RPMI8226 (cell line): Measurements from ENCODE around the gene PTPRD.

Experiments
- DNase-seq: peaks from one replicate; pipeline ENCODE4 v3.0.0-alpha.2; 2015

Gene PTPRD

GRCh38 chr9:8447601-8448000 lies 2165.2 kb downstream of the PTPRD start:
- no peak for DNase-seq

- no peak for DNase-seq
Measured at GRCh38 chr9:8437876-8438275, 2174.9 kb downstream of the PTPRD start.

DNA sequence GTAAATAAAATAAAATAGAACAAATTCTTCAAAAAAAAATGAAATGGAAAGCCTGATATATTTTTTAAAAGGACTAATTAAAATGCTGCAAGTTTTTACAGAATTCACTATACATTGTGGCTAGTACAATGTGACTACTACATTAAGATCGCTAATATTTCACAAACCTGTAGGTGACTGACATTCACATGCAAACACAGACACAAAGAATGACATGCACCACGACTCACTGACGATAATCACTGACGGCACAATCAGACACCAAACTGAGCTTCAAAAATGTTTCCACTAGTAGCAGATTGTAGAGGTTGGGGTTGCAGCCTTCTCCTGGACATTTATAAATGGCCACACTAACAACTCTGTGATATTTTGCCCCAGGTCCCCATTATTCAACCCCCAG lies 2175.5 kb downstream of the PTPRD start:
- DNase-seq = no peak

GRCh38 chr9:8436786-8437185 lies 2176.0 kb downstream of the PTPRD start:
- no peak for DNase-seq

GRCh38 chr9:8434621-8435020 lies 2178.2 kb downstream of the PTPRD start:
- no peak for DNase-seq

GRCh38 chr9:8432224-8432623 lies 2180.6 kb downstream of the PTPRD start:
- DNase-seq = no peak

- no peak for DNase-seq
Measured at GRCh38 chr9:8431505-8431904, 2181.3 kb downstream of the PTPRD start.

DNA sequence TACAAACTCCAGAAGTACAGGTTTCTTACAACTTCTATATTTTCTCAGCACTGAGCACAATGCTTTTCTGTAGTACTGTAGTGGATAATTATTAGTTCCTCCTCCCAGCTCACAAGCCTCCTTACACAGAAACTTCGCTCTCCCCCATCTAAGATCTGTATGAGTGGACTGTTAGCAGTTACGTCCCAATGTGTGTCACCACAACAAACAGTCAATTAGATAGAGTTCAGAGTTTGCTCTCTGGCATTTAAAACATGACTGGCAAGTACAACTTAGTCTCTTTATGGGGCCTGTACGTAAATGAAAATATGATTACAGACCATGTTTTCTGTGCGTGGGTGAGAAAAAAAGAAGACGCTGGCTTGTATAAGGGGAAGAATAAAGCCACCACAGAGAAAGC lies 2181.9 kb downstream of the PTPRD start:
- no peak for DNase-seq

GRCh38 chr9:8429768-8430167 lies 2183.0 kb downstream of the PTPRD start:
- no peak for DNase-seq

DNA sequence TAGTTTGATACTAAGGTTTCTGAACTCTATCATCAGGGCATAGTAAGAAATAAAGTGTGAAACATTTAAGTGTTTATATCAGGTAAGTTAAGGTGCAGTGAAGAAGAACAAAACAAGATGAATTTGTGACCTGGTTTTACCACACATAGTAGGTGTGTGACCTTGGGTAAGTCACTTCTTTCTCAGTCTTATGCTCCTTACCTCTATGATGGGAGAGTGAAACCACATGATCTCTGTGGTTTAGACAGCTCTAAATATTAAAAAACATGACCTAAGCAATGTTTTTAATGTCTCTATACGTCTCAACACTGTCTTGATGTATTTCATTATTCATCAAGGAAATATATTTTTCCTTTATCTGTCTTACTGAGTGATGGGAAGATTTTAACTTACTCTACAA lies 2183.6 kb downstream of the PTPRD start:
- no peak for DNase-seq

DNA sequence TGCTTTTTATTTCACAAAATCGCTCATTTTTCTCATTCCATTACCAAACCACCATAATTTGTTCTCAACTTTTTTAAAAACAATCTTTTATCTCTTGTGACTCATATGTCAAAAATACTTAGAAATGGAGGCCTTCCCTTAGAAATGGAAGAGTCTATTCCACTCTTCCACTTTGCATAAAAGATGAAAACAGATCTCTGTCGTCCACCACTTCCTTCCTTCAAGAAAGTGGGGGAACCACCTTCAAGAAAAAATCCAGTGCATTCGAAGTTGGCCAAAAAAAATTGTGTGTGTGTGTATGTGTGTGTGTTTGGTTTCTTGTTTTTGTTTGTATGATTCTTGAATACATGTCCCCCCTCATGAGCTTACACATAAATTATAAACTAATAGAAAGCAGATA lies 2184.4 kb downstream of the PTPRD start:
- DNase-seq = no peak

- no peak for DNase-seq
Measured at GRCh38 chr9:8424786-8425410, 2187.9 kb downstream of the PTPRD start.

DNA sequence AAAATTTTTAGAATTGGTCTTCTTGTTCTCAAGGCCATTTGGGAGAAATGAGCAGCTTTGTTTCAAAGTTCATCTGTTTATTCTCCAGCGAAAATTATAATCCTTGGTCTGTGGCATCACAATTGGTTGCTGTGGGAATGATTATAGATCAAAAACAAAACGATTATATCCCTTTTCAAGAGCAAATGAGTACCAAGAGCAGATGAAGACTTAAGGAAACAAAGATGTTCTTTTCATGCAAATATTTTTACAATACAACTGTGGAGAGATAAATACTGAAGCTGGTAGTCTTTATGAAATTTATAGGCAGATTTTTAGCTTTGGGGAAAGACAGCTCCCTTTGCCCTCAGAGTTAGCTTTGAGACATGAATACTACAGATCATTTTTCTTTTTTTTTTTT lies 2192.4 kb downstream of the PTPRD start:
- no peak for DNase-seq

DNA sequence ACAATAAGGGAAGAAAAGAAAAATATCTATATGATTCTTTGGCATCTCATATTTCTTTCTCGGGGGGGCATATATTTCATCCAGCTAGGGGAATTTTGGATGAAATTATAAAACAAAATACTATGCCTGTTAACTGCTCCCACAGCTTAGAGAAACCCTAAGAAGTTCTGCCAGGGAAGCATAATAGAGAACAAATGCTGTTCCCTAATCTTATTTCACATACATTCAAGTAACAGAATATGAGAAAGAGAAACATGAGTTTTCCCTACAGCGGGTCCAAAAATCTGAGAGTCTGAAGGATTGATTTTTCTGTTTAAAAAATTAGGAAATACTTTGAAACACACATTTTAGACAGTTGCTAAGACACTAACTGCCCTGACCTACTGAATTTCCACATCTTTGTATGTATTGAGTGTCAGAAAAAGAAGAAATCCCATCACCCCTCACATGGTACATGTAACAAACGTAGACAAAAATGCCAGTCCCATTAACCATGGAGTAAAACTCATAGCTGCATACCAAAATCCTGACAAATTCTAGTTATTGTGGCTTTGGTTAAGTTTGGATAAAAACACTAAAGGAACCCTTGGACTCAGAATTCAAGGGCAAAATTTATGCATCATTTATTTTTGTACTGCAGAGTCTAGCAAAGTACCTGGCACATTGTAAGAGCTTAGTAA lies 2193.1 kb downstream of the PTPRD start:
- DNase-seq = no peak

DNA sequence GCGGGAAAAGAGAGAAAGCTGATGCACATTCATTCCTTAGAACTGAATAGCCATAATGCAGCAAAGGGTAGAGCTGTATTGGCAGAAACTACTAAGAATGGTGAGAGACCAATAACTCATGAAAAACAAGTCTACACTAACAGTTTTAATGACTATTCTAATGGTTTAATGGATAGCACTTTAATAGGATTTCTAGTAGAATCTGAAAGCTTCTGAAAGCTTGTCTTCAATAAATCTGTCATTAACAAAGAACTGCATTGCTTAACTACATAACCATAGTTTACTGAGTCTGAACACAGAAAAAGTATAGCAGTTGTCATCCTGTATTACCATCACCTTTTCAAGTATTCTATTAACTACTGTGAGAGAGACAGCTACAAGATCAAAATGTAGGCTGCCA lies 2195.5 kb downstream of the PTPRD start:
- no peak for DNase-seq

- DNase-seq = no peak
Measured at GRCh38 chr9:8412327-8412726, 2200.5 kb downstream of the PTPRD start.

- no peak for DNase-seq
Measured at GRCh38 chr9:8408575-8409190, 2204.1 kb downstream of the PTPRD start.

- DNase-seq = no peak
Measured at GRCh38 chr9:8401961-8402705, 2210.7 kb downstream of the PTPRD start.

DNA sequence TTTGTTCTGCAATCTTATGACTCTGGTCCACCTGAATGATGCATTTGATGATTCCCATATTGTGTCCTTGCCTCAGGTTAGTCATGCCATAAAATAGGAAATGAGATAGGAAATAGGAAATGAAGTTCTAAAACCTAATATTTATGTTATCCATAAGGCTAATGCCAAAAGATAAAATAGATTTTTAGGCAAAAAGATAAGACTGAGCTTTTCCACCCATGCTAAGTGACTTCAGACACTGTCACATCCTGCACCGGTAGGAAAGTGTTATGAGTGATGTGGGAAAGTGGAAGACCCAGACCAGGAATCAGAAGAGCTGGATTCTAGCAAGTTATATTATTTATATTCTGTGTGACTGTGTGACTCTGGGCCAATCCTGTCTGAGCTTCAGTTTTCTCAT lies 2212.4 kb downstream of the PTPRD start:
- no peak for DNase-seq

DNA sequence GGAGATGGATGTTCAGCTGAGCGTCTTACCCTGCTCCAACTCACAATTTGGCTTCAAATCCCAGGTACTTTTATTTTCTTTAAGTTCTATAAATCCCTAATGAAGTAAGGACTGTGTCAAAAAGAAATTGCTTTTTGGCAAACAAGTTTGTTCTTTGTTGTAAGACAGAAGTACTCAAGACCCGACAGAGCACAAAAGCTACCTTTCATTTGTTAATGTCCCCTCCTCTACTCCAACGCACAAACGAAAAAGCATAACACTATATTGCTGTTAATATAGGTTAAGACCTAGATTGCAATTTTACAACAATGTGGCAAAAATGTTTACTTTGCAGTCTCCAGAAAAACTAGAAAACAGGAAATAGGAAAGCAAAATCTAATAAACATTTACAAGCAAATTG lies 2217.8 kb downstream of the PTPRD start:
- DNase-seq = no peak

- no peak for DNase-seq
Measured at GRCh38 chr9:8394341-8394740, 2218.5 kb downstream of the PTPRD start.

DNA sequence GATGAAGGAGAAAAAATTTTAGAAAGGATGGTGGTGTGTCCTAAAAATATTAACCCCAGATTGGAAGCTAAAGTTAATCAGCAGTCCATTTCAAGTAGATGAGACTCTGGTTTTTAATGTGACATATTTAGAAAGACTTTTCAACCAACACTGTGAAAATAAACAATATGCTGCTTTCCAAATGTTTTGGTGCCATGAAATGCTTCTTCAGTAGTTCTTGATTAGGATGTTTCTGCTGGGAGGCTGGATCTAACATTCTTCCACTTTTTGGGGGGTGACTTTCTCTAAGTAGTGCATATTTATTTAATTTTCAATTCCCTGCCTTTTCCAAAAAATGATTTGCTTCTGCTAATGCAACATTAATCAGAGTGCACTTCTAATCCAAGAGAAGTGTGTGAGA lies 2219.9 kb downstream of the PTPRD start:
- no peak for DNase-seq

DNA sequence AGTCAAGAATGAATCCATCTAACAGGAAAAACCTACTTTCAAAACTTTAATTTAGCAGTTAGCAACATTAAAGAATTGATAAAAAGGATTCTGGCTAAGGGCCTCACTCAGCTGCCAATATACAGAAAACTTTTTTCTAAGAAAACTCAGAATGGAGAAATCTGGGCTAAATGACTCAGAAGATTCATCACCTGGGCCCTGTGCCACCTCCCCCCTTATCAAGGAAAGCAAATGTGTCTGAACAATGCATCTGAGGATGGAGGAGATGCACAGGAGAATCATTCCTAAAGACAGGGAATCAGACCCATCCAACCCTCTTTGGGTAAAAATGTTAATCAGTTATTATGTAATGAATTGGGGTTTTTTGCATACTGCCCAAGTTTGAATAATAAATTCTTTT lies 2221.2 kb downstream of the PTPRD start:
- DNase-seq = no peak

DNA sequence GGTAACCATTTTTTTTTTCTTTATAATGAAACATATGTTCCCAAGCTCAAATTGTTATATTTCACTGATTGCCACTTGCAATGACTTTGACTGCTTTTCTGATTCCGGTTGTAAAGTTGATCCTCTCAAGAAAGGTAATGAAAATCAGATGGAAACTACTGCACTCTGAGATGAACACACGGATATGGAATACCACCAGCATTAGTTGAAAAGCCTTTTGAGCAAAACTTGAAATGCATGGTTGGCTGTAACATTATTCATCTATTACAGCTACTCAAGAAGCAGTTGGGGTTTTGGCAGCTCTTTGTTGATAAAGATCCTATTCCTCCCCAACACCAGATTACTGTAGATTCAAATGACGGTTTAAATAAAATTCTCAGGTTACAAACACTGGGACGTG lies 2221.7 kb downstream of the PTPRD start:
- DNase-seq = no peak
